SK-N-SH (cell line): ENCODE data around the gene PCBP4.

Experiments
- CHD2 ChIP-seq: fragments of 150-350 bp; IDR thresholded peaks from 2 replicates; pipeline ENCODE4 v1.6.1; 2018; ENCODE audit warnings: low read length; ENCODE audit not compliant: partially characterized antibody
- ELF1 ChIP-seq: IDR thresholded peaks from 2 replicates; pipeline ENCODE4 v1.4.0; 2012
- EZH2phosphoT487 ChIP-seq: fragments of 200-600 bp; sonication (generic); IDR thresholded peaks from 2 replicates; pipeline ENCODE4 v1.6.1; 2017; ENCODE audit warnings: low read depth, mixed run types, mild to moderate bottlenecking, antibody characterized with exemption, moderate library complexity, borderline replicate concordance
- FOSL2 ChIP-seq: IDR thresholded peaks from 2 replicates; pipeline ENCODE4 v1.4.0; 2012; ENCODE audit warnings: low read depth, mild to moderate bottlenecking, moderate library complexity, borderline replicate concordance
- FOXM1 ChIP-seq: IDR thresholded peaks from 2 replicates; pipeline ENCODE4 v1.4.0; 2012; ENCODE audit warnings: low read depth, mild to moderate bottlenecking
- JUND ChIP-seq: IDR thresholded peaks from 2 replicates; pipeline ENCODE4 v1.4.0; 2012
- MAX ChIP-seq: IDR thresholded peaks from 2 replicates; pipeline ENCODE4 v1.4.0; 2012; ENCODE audit warnings: low read depth
- NRF1 ChIP-seq: IDR thresholded peaks from 2 replicates; pipeline ENCODE4 v1.6.1; 2012; ENCODE audit warnings: low read depth, mild to moderate bottlenecking, low read length
- REST ChIP-seq: IDR thresholded peaks from 2 replicates; pipeline ENCODE4 v1.6.1; 2012; ENCODE audit warnings: mild to moderate bottlenecking, low read depth, low read length, moderate library complexity
- SIN3A ChIP-seq: IDR thresholded peaks from 2 replicates; pipeline ENCODE4 v1.6.1; 2012; ENCODE audit warnings: low read depth, mild to moderate bottlenecking, low read length, moderate library complexity, borderline replicate concordance
- TEAD4 ChIP-seq: IDR thresholded peaks from 2 replicates; pipeline ENCODE4 v1.4.0; 2012; ENCODE audit warnings: mild to moderate bottlenecking, borderline replicate concordance; ENCODE audit not compliant: insufficient read depth
- TF ChIP-seq, protein P1 (sequence below): fragments of 200-600 bp; sonication (generic); IDR thresholded peaks from 2 replicates; pipeline ENCODE4 v1.6.1; 2017; ENCODE audit warnings: antibody characterized with exemption, mild to moderate bottlenecking, moderate library complexity

GRCh38 chr3:51955175-51955892 lies 11.9 kb downstream of the PCBP4 start, which contains the start of gene GPR62:
- TF ChIP-seq REST (no peak), NRF1 (no peak), SIN3A (no peak), FOXM1 (no peak), EZH2phosphoT487 (no peak), FOSL2 (no peak), TEAD4 (no peak), CHD2 (no peak), MAX (no peak), JUND (no peak), ELF1 (no peak)
- TF ChIP-seq, protein P1, sequence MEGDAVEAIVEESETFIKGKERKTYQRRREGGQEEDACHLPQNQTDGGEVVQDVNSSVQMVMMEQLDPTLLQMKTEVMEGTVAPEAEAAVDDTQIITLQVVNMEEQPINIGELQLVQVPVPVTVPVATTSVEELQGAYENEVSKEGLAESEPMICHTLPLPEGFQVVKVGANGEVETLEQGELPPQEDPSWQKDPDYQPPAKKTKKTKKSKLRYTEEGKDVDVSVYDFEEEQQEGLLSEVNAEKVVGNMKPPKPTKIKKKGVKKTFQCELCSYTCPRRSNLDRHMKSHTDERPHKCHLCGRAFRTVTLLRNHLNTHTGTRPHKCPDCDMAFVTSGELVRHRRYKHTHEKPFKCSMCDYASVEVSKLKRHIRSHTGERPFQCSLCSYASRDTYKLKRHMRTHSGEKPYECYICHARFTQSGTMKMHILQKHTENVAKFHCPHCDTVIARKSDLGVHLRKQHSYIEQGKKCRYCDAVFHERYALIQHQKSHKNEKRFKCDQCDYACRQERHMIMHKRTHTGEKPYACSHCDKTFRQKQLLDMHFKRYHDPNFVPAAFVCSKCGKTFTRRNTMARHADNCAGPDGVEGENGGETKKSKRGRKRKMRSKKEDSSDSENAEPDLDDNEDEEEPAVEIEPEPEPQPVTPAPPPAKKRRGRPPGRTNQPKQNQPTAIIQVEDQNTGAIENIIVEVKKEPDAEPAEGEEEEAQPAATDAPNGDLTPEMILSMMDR: no peak
